Skin of body (tissue), 2 donors: ENCODE measurements around the gene UBAC1. TPM values are rescaled to one million over a fixed set of nuclear protein-coding genes. Genes with fewer than 3 reads are reported as not detected.

Source experiments
- DNase-seq: peaks from one replicate; lab custom pipeline; 2025; lab: John Stamatoyannopoulos, UW
- total RNA-seq: library from RNA; depleted of rRNA; stranded (reverse); fragments of >200 nt; gene quantifications from one replicate; pipeline ENCODE4 v1.2.3, GENCODE V29; 2014

UBAC1 gene
- total RNA-seq, 1 donor from 2014 or later, result 27.2 TPM

DNA sequence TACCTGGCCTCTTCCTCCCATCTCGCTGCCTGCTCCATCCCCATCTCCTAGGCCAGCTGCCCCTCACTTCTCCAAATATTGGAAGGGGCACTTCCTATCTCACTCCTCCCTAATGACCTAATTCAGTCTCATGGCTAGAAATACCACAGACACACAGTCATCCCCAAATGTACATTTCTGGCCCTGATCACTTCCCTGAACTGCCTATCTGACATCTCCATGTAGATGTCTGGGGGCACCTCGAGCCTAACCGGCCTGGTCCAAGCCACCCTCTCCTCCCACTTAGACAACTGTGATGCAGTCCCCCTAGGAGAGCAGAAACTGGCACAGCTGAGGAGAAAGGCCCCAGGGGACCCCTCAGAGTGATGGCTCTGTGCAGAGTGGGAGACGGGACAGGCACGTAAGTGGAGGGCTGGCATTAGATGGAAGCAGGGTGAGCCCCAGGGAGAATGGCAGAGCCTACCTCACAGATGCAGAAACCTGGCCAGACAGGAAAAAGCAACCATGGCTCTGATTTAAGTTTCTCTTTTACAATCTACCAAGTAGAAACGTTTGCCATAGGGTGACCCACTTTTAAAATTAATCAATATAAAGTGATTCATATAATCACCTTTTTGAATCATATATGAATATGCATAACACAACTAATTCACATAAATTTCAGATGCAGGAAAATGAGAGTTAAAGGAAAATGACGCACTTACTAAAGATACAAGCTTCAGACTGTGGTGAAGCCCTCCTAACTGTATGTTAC is 75.9 kb downstream of the UBAC1 start:
- DNase-seq, result no peak

GRCh38 chr9:135884328-135885035 is 76.7 kb downstream of the UBAC1 start:
- DNase-seq, result no peak

GRCh38 chr9:135883410-135884089 is 77.6 kb downstream of the UBAC1 start:
- DNase-seq, result no peak

Other genes starting within 250 kb of the UBAC1 start
- 22.8 TPM for gene CAMSAP1, start 53.8 kb downstream of the UBAC1 start, total RNA-seq
- 2.9 TPM for gene NACC2, start 133.9 kb upstream of the UBAC1 start, total RNA-seq
- 13.9 TPM for gene TMEM250, start 157.5 kb upstream of the UBAC1 start, total RNA-seq
- gene LHX3, start 243.8 kb upstream of the UBAC1 start, total RNA-seq, result 0.10 TPM